Stimulated activated CD8-positive, alpha-beta memory T cell treated with anti-CD3 and anti-CD28 coated beads, Interleukin-12 subunit alpha, Interleukin-12 subunit beta, amount 100 ng/mL, for 4 hours (primary cell): ENCODE results near the gene DUSP16.
A peak's percentile ranks its signal among the peaks of the same experiment; 100 is the strongest.
"Not testable (repeated sequence)": the region's sequence is repeated elsewhere in the genome, so short reads cannot be mapped to it uniquely, and the experiment has no call there.

Experiments
- DNase-seq: peaks from one replicate; pipeline ENCODE4 v3.0.0-alpha.2; 2020; ENCODE audit warnings: low read depth

Gene DUSP16

GRCh38 chr12:12583510-12584178 lies 21.0 kb upstream of the DUSP16 start:
- DNase-seq = no peak

- DNase-seq = no peak
These were observed 20.2 kb upstream of the DUSP16 start for GRCh38 chr12:12582895-12583303.

GRCh38 chr12:12582193-12582881 lies 19.7 kb upstream of the DUSP16 start:
- DNase-seq = no peak

- not testable (repeated sequence) for DNase-seq
These were observed 18.1 kb upstream of the DUSP16 start for GRCh38 chr12:12580716-12581115.

- DNase-seq = no peak
These were observed 15.1 kb upstream of the DUSP16 start for GRCh38 chr12:12577786-12578185.

GRCh38 chr12:12572659-12573058 lies 10.0 kb upstream of the DUSP16 start:
- DNase-seq = no peak

GRCh38 chr12:12565971-12566370 lies 3.3 kb upstream of the DUSP16 start:
- not testable (repeated sequence) for DNase-seq

GRCh38 chr12:12564911-12565310 lies 2.2 kb upstream of the DUSP16 start:
- no peak for DNase-seq

GRCh38 chr12:12563290-12563928 lies 746 bp upstream of the DUSP16 start:
- DNase-seq = no peak

- DNase-seq = peak; percentile 24
These were observed 613 bp downstream of the DUSP16 start for GRCh38 chr12:12562016-12562483.

GRCh38 chr12:12561371-12562015 lies 1.2 kb downstream of the DUSP16 start:
- DNase-seq = peak; percentile 21

- DNase-seq = peak; percentile 14
These were observed 1.9 kb downstream of the DUSP16 start for GRCh38 chr12:12560587-12561370.

GRCh38 chr12:12559719-12560296 lies 2.9 kb downstream of the DUSP16 start:
- DNase-seq = no peak

GRCh38 chr12:12558291-12558690 lies 4.4 kb downstream of the DUSP16 start:
- no peak for DNase-seq

GRCh38 chr12:12557733-12558132 lies 4.9 kb downstream of the DUSP16 start:
- no peak for DNase-seq

GRCh38 chr12:12555656-12556055 lies 7.0 kb downstream of the DUSP16 start:
- no peak for DNase-seq

GRCh38 chr12:12553208-12553785 lies 9.4 kb downstream of the DUSP16 start:
- DNase-seq = no peak

- no peak for DNase-seq
These were observed 11.5 kb downstream of the DUSP16 start for GRCh38 chr12:12551115-12551514.

GRCh38 chr12:12550277-12550676 lies 12.4 kb downstream of the DUSP16 start:
- DNase-seq = no peak

- no peak for DNase-seq
These were observed 13.2 kb downstream of the DUSP16 start for GRCh38 chr12:12549426-12549825.

GRCh38 chr12:12548713-12549112 lies 13.9 kb downstream of the DUSP16 start:
- DNase-seq = no peak
